Keratinocyte (primary cell): Measurements from ENCODE around the gene CLDN18. TPM values are rescaled to one million over a fixed set of nuclear protein-coding genes. Genes with fewer than 3 reads are reported as not detected.

Experiments used
- DNase-seq: peaks from one replicate; pipeline ENCODE4 v3.0.0-alpha.2; 2011; ENCODE audit warnings: low read depth, missing footprints, low spot score
- FAIRE-seq: peaks from 2 replicates; lab custom pipeline; 2011; peaks lifted over from hg19 to GRCh38; lab: Jason Lieb, UNC
- H2AFZ ChIP-seq: 2 replicates; pipeline ENCODE4 v1.6.0; 2012; ENCODE audit warnings: low read length, control low read depth, inconsistent platforms; ENCODE audit not compliant: control insufficient read depth
- H3K27ac ChIP-seq: 2 replicates; pipeline ENCODE4 v1.5.1; 2011; ENCODE audit warnings: low read length; ENCODE audit not compliant: control insufficient read depth, insufficient read depth
- H3K27me3 ChIP-seq: 3 replicates; pipeline ENCODE4 v1.6.0; 2011; ENCODE audit warnings: low read length; ENCODE audit not compliant: control insufficient read depth, insufficient read depth; ENCODE audit errors: extremely low read depth
- H3K36me3 ChIP-seq, 2 experiments: 2 replicates in 1 of 2; 3 replicates in 1 of 2; pipeline ENCODE4 v1.5.1; 2011; ENCODE audit warnings: low read length in 2 of 2, mild to moderate bottlenecking in 1 of 2; ENCODE audit not compliant: control insufficient read depth in 2 of 2, insufficient read depth in 2 of 2; ENCODE audit errors: extremely low read depth in 1 of 2
- H3K4me1 ChIP-seq: 3 replicates; pipeline ENCODE4 v1.5.1; 2011; ENCODE audit warnings: low read length; ENCODE audit not compliant: control insufficient read depth, insufficient read depth; ENCODE audit errors: extremely low read depth
- H3K4me2 ChIP-seq: 3 replicates; pipeline ENCODE4 v1.6.0; 2011; ENCODE audit warnings: low read depth, low read length; ENCODE audit not compliant: control insufficient read depth, insufficient read depth; ENCODE audit errors: extremely low read depth
- H3K4me3 ChIP-seq, 3 experiments: fragments of 200-600 bp in 1 of 3; sonication (generic) in 1 of 3; 2 replicates in 2 of 3; 3 replicates in 1 of 3; pipeline ENCODE4 v1.5.1; 2011 to 2016; ENCODE audit warnings: low read length in 3 of 3, mild to moderate bottlenecking in 3 of 3, control low read depth in 2 of 3, inconsistent platforms in 1 of 3, low read depth in 1 of 3, mixed read lengths in 1 of 3, mixed run types in 1 of 3, moderate library complexity in 1 of 3; ENCODE audit not compliant: control insufficient read depth in 2 of 3, insufficient read depth in 2 of 3; ENCODE audit errors: extremely low read depth in 1 of 3
- H3K79me2 ChIP-seq: 2 replicates; pipeline ENCODE4 v1.6.0; 2012; ENCODE audit warnings: low read length; ENCODE audit not compliant: control insufficient read depth, insufficient read depth
- H3K9ac ChIP-seq: 3 replicates; pipeline ENCODE4 v1.6.0; 2011; ENCODE audit warnings: low read length; ENCODE audit not compliant: control insufficient read depth, insufficient read depth; ENCODE audit errors: extremely low read depth
- H3K9me1 ChIP-seq: 3 replicates; pipeline ENCODE4 v1.6.0; 2011; ENCODE audit warnings: low read length; ENCODE audit not compliant: control insufficient read depth, insufficient read depth; ENCODE audit errors: extremely low read depth
- H3K9me3 ChIP-seq: 2 replicates; pipeline ENCODE4 v1.5.1; 2012; ENCODE audit warnings: low read depth, low read length; ENCODE audit not compliant: control insufficient read depth
- H4K20me1 ChIP-seq: 3 replicates; pipeline ENCODE4 v1.6.0; 2011; ENCODE audit warnings: low read length; ENCODE audit not compliant: control insufficient read depth, insufficient read depth; ENCODE audit errors: extremely low read depth
- CTCF ChIP-seq, 3 experiments: IDR thresholded peaks in 1 of 3; conservative IDR thresholded peaks in 1 of 3; optimal IDR thresholded peaks in 1 of 3; 2 replicates in 2 of 3; 3 replicates in 1 of 3; pipeline versions ENCODE3 to v1.5.1; 2011; ENCODE audit warnings: low read length in 3 of 3, mild to moderate bottlenecking in 3 of 3, moderate library complexity in 2 of 3, control low read depth in 1 of 3, inconsistent platforms in 1 of 3; ENCODE audit not compliant: insufficient read depth in 2 of 3; ENCODE audit errors: extremely low read depth in 1 of 3
- EZH2 ChIP-seq: IDR thresholded peaks from one replicate; pipeline ENCODE4 v1.6.1; 2012; ENCODE audit warnings: inconsistent platforms, mild to moderate bottlenecking, low read length, moderate library complexity
- dilution Hi-C: fragments of 300-500 bp; cut with MboI; formaldehyde crosslinking; loops from one replicate; pipeline ENCODE4 v1.7.0; 2020; ENCODE audit warnings: low sequenced_read_pairs; ENCODE audit not compliant: extremely low pct_ligation_motif_present
- polyA plus RNA-seq, 5 experiments: library from polyadenylated mRNA; depleted of rRNA in 3 of 5; stranded (reverse) in 3 of 5; stranded (forward) in 1 of 5; unstranded in 1 of 5; fragments of >200 nt; gene quantifications; 1 replicate in 1 of 5; 2 replicates in 3 of 5; 3 replicates in 1 of 5; pipeline versions ENCODE4 v1.2.1 to v1.2.3, GENCODE V29; 2011 to 2012; ENCODE audit warnings: missing spikeins in 2 of 5, low read depth in 1 of 5, low replicate concordance in 1 of 5

Gene CLDN18
- polyA plus RNA-seq, 1 donor (not counting 4 experiments of a cell fraction or from before 2014, with no cell fraction given): not detected

GRCh38 chr3:138036572-138036971 lies 26.6 kb downstream of the CLDN18 start:
- H3K27ac ChIP-seq: no peak overlapping the region
- H3K36me3 ChIP-seq: no peaks in the 10 kb centered on the region
- dilution Hi-C loops: no loop called here
- no peak overlapping the region for H3K4me2 ChIP-seq
- FAIRE-seq: no peak
- no peak overlapping the region for H3K9ac ChIP-seq
- no peaks in the 10 kb centered on the region for H3K79me2 ChIP-seq
- H3K9me1 ChIP-seq: no peaks in the 10 kb centered on the region
- no peaks in the 10 kb centered on the region for H3K27me3 ChIP-seq
- H3K9me3 ChIP-seq: no peaks in the 10 kb centered on the region
- H3K4me1 ChIP-seq: peaks cover under 1% of the 10 kb centered on the region
- no peaks in the 10 kb centered on the region for H4K20me1 ChIP-seq
- no peak for DNase-seq
- no peak overlapping the region for H2AFZ ChIP-seq
- TF ChIP-seq CTCF (optimal IDR thresholded peaks at IDR 0.05 in 1 of 3, IDR thresholded peaks at IDR 0.05 in 1 of 3, conservative IDR thresholded peaks at IDR 0.05 in 1 of 3; ENCODE audit: extremely low read depth in 1 of 3, insufficient read depth in 2 of 3, low read length in 3 of 3) (no peak), EZH2 (no peak)
- H3K4me3 ChIP-seq: no peak overlapping the region

GRCh38 chr3:138038725-138039462 lies 28.9 kb downstream of the CLDN18 start:
- dilution Hi-C loops: no loop called here
- no peak for FAIRE-seq
- TF ChIP-seq EZH2: no peak
- no peak for TF ChIP-seq CTCF (optimal IDR thresholded peaks at IDR 0.05 in 1 of 3, IDR thresholded peaks at IDR 0.05 in 1 of 3, conservative IDR thresholded peaks at IDR 0.05 in 1 of 3; ENCODE audit: extremely low read depth in 1 of 3, insufficient read depth in 2 of 3, low read length in 3 of 3)

More at GRCh38 chr3:138038725-138039462, 28.9 kb downstream of the CLDN18 start:
- Histone ChIP-seq H3K4me1 (peaks cover 23% of the 10 kb centered on the region), H3K4me2 (no peak overlapping the region), H3K9me1 (no peaks in the 10 kb centered on the region), H4K20me1 (no peaks in the 10 kb centered on the region), H3K36me3 (no peaks in the 10 kb centered on the region), H3K27me3 (no peaks in the 10 kb centered on the region), H3K27ac (no peak overlapping the region), H3K4me3 (no peak overlapping the region), H3K9ac (no peak overlapping the region), H3K79me2 (no peaks in the 10 kb centered on the region), H3K9me3 (no peaks in the 10 kb centered on the region), H2AFZ (no peak overlapping the region)
- no peak for DNase-seq
